Keratinocyte (primary cell): ENCODE results near the gene MAN1C1. TPM values are rescaled to one million over a fixed set of nuclear protein-coding genes. Genes with fewer than 3 reads are reported as not detected.
A peak's percentile ranks its signal among the peaks of the same experiment; 100 is the strongest.

Experiments used
- DNase-seq: peaks from one replicate; pipeline ENCODE4 v3.0.0-alpha.2; 2011; ENCODE audit warnings: low read depth, missing footprints, low spot score
- FAIRE-seq: peaks from 2 replicates; lab custom pipeline; 2011; peaks lifted over from hg19 to GRCh38; lab: Jason Lieb, UNC
- H2AFZ ChIP-seq: 2 replicates; pipeline ENCODE4 v1.6.0; 2012; ENCODE audit warnings: low read length, control low read depth, inconsistent platforms; ENCODE audit not compliant: control insufficient read depth
- H3K27ac ChIP-seq: 2 replicates; pipeline ENCODE4 v1.5.1; 2011; ENCODE audit warnings: low read length; ENCODE audit not compliant: control insufficient read depth, insufficient read depth
- H3K27me3 ChIP-seq: 3 replicates; pipeline ENCODE4 v1.6.0; 2011; ENCODE audit warnings: low read length; ENCODE audit not compliant: control insufficient read depth, insufficient read depth; ENCODE audit errors: extremely low read depth
- H3K36me3 ChIP-seq, 2 experiments: 2 replicates in 1 of 2; 3 replicates in 1 of 2; pipeline ENCODE4 v1.5.1; 2011; ENCODE audit warnings: low read length in 2 of 2, mild to moderate bottlenecking in 1 of 2; ENCODE audit not compliant: control insufficient read depth in 2 of 2, insufficient read depth in 2 of 2; ENCODE audit errors: extremely low read depth in 1 of 2
- H3K4me1 ChIP-seq: 3 replicates; pipeline ENCODE4 v1.5.1; 2011; ENCODE audit warnings: low read length; ENCODE audit not compliant: control insufficient read depth, insufficient read depth; ENCODE audit errors: extremely low read depth
- H3K4me2 ChIP-seq: 3 replicates; pipeline ENCODE4 v1.6.0; 2011; ENCODE audit warnings: low read depth, low read length; ENCODE audit not compliant: control insufficient read depth, insufficient read depth; ENCODE audit errors: extremely low read depth
- H3K4me3 ChIP-seq, 3 experiments: fragments of 200-600 bp in 1 of 3; sonication (generic) in 1 of 3; 2 replicates in 2 of 3; 3 replicates in 1 of 3; pipeline ENCODE4 v1.5.1; 2011 to 2016; ENCODE audit warnings: low read length in 3 of 3, mild to moderate bottlenecking in 3 of 3, control low read depth in 2 of 3, inconsistent platforms in 1 of 3, low read depth in 1 of 3, mixed read lengths in 1 of 3, mixed run types in 1 of 3, moderate library complexity in 1 of 3; ENCODE audit not compliant: control insufficient read depth in 2 of 3, insufficient read depth in 2 of 3; ENCODE audit errors: extremely low read depth in 1 of 3
- H3K79me2 ChIP-seq: 2 replicates; pipeline ENCODE4 v1.6.0; 2012; ENCODE audit warnings: low read length; ENCODE audit not compliant: control insufficient read depth, insufficient read depth
- H3K9ac ChIP-seq: 3 replicates; pipeline ENCODE4 v1.6.0; 2011; ENCODE audit warnings: low read length; ENCODE audit not compliant: control insufficient read depth, insufficient read depth; ENCODE audit errors: extremely low read depth
- H3K9me1 ChIP-seq: 3 replicates; pipeline ENCODE4 v1.6.0; 2011; ENCODE audit warnings: low read length; ENCODE audit not compliant: control insufficient read depth, insufficient read depth; ENCODE audit errors: extremely low read depth
- H3K9me3 ChIP-seq: 2 replicates; pipeline ENCODE4 v1.5.1; 2012; ENCODE audit warnings: low read depth, low read length; ENCODE audit not compliant: control insufficient read depth
- H4K20me1 ChIP-seq: 3 replicates; pipeline ENCODE4 v1.6.0; 2011; ENCODE audit warnings: low read length; ENCODE audit not compliant: control insufficient read depth, insufficient read depth; ENCODE audit errors: extremely low read depth
- CTCF ChIP-seq, 3 experiments: IDR thresholded peaks in 1 of 3; conservative IDR thresholded peaks in 1 of 3; optimal IDR thresholded peaks in 1 of 3; 2 replicates in 2 of 3; 3 replicates in 1 of 3; pipeline versions ENCODE3 to v1.5.1; 2011; ENCODE audit warnings: low read length in 3 of 3, mild to moderate bottlenecking in 3 of 3, moderate library complexity in 2 of 3, control low read depth in 1 of 3, inconsistent platforms in 1 of 3; ENCODE audit not compliant: insufficient read depth in 2 of 3; ENCODE audit errors: extremely low read depth in 1 of 3
- EZH2 ChIP-seq: IDR thresholded peaks from one replicate; pipeline ENCODE4 v1.6.1; 2012; ENCODE audit warnings: inconsistent platforms, mild to moderate bottlenecking, low read length, moderate library complexity
- dilution Hi-C: fragments of 300-500 bp; cut with MboI; formaldehyde crosslinking; loops from one replicate; pipeline ENCODE4 v1.7.0; 2020; ENCODE audit warnings: low sequenced_read_pairs; ENCODE audit not compliant: extremely low pct_ligation_motif_present
- polyA plus RNA-seq, 5 experiments: library from polyadenylated mRNA; depleted of rRNA in 3 of 5; stranded (reverse) in 3 of 5; stranded (forward) in 1 of 5; unstranded in 1 of 5; fragments of >200 nt; gene quantifications; 1 replicate in 1 of 5; 2 replicates in 3 of 5; 3 replicates in 1 of 5; pipeline versions ENCODE4 v1.2.1 to v1.2.3, GENCODE V29; 2011 to 2012; ENCODE audit warnings: missing spikeins in 2 of 5, low read depth in 1 of 5, low replicate concordance in 1 of 5

Gene MAN1C1
- polyA plus RNA-seq, 1 donor (not counting 4 experiments of a cell fraction or from before 2014, with no cell fraction given), result 0.07 TPM

DNA sequence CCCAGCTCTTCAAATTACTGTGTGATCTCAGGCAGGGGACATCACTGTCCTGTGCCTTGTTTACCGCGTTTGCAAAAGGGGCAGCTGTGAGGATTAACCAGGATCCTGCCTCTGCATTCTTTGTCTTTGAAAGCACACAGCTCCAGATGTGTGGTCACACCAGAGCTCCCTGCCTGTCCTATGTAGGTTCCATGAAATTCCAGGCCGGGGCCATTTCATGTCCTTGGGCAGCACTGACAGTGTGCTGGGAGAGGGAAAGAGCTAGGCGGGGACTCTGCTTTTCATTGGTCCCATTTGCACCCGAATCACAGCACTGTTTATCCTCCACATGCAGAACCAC lies 141.2 kb downstream of the MAN1C1 start:
- Histone ChIP-seq H3K4me2 (no peak overlapping the region), H3K9ac (no peak overlapping the region), H3K9me3 (no peaks in the 10 kb centered on the region), H3K9me1 (no peaks in the 10 kb centered on the region), H3K27ac (no peak overlapping the region), H3K4me3 (no peak overlapping the region), H3K4me1 (peaks cover 6% of the 10 kb centered on the region), H3K36me3 (no peaks in the 10 kb centered on the region), H3K79me2 (no peaks in the 10 kb centered on the region), H4K20me1 (no peaks in the 10 kb centered on the region), H3K27me3 (peaks cover 33% of the 10 kb centered on the region), H2AFZ (no peak overlapping the region)
- DNase-seq, result no peak
- TF ChIP-seq CTCF (optimal IDR thresholded peaks at IDR 0.05 in 1 of 3, IDR thresholded peaks at IDR 0.05 in 1 of 3, conservative IDR thresholded peaks at IDR 0.05 in 1 of 3; ENCODE audit: extremely low read depth in 1 of 3, insufficient read depth in 2 of 3, low read length in 3 of 3) (no peak), EZH2 (peak; percentile 10)
- FAIRE-seq, result no peak
- dilution Hi-C loops, result no loop called here

GRCh38 chr1:25758466-25759070 lies 142.0 kb downstream of the MAN1C1 start:
- Histone ChIP-seq H3K9me3 (no peaks in the 10 kb centered on the region), H3K4me3 (no peak overlapping the region), H4K20me1 (no peaks in the 10 kb centered on the region), H3K9me1 (no peaks in the 10 kb centered on the region), H3K79me2 (no peaks in the 10 kb centered on the region), H3K27ac (no peak overlapping the region), H3K36me3 (no peaks in the 10 kb centered on the region), H3K27me3 (peaks cover 33% of the 10 kb centered on the region), H2AFZ (no peak overlapping the region), H3K4me2 (no peak overlapping the region), H3K4me1 (peaks cover 6% of the 10 kb centered on the region), H3K9ac (no peak overlapping the region)
- DNase-seq (no peak), FAIRE-seq (no peak)
- TF ChIP-seq EZH2 (no peak), CTCF (optimal IDR thresholded peaks at IDR 0.05 in 1 of 3, IDR thresholded peaks at IDR 0.05 in 1 of 3, conservative IDR thresholded peaks at IDR 0.05 in 1 of 3; ENCODE audit: extremely low read depth in 1 of 3, insufficient read depth in 2 of 3, low read length in 3 of 3) (peak; percentile 32 to 61 (median 48))
- dilution Hi-C loops, result no loop called here
